ENCODE data around the gene ORAI2. TPM values are rescaled to one million over a fixed set of nuclear protein-coding genes. Genes with fewer than 3 reads are reported as not detected.

The ORAI2 gene
- total and polyA plus RNA-seq, 2 of the 13 experiments (the other 11 are each of a cell fraction or from before 2014, with no cell fraction given): 3.0 to 6.0 TPM

- H4K20me1 ChIP-seq (ENCODE audit: insufficient read depth, low read length): 0 out of 2 replicates have a peak, but pooled peaks cover 6% of the 10 kb centered on the region
Observed at GRCh38 chr7:102403563-102403962, 29.8 kb upstream of the ORAI2 start.

GRCh38 chr7:102404005-102404861 lies 29.1 kb upstream of the ORAI2 start:
- FAIRE-seq (peak; percentile 76), ATAC-seq (peak; percentile 95), DNase-seq (ENCODE audit: low spot score) (peak; percentile 64)
- Histone ChIP-seq H3K79me2 (ENCODE audit: insufficient read depth, low read length) (no peaks in the 10 kb centered on the region), H3K9ac (ENCODE audit: insufficient read depth, low read depth, low read length) (no peak overlapping the region), H3K9me3 (ENCODE audit: low read length) (no peaks in the 10 kb centered on the region), H3K4me3 (replicated peaks in 1 of 3; ENCODE audit: insufficient read depth in 1 of 3, low read depth in 2 of 3, low read length in 3 of 3) (no peak overlapping the region), H3K36me3 (replicated peaks in 1 of 2; ENCODE audit: control insufficient read depth in 1 of 2, insufficient read depth in 2 of 2, low read length in 2 of 2) (peaks cover 28 to 79% of the 10 kb centered on the region in 2 experiments), H2AFZ (ENCODE audit: low read length) (no peak overlapping the region), H3K27me3 (ENCODE audit: control insufficient read depth in 1 of 2, insufficient read depth in 2 of 2, low read length in 2 of 2) (no peaks in the 10 kb centered on the region), H3K27ac (ENCODE audit: extremely low read length, insufficient read depth, low read length) (peak overlapping the region; percentile 60), H3K4me1 (ENCODE audit: insufficient read depth, low read length) (peaks cover 14% of the 10 kb centered on the region; the same call in 1 of the 2 replicates), H4K20me1 (ENCODE audit: insufficient read depth, low read length) (0 out of 2 replicates have a peak, but pooled peaks cover 6% of the 10 kb centered on the region), H3K4me2 (ENCODE audit: low read depth, low read length) (no peak overlapping the region)
- BruUV-seq (replicated peaks): no TSS peak
- 78% methylated on average over 15 of the region's 15 CpGs for WGBS (ENCODE audit: low lambda C conversion rate)
- in situ Hi-C loops (cut with HindIII; ENCODE audit: extremely low pct_ligation_motif_present, low pct_unique_long_range_greater_than_20kb) (no loop called here), intact Hi-C loops (cut with micrococcal nuclease; ENCODE audit: unreplicated experiment) (loop anchor here (1.0 kb wide), 1 partner anchor 47 kb away; no protein-coding TSS in a partner anchor)
- TF ChIP-seq THAP11 (CRISPR knock-in tag; IDR thresholded peaks at IDR 0.05): peak; percentile 55
- TF ChIP-seq SKI (IDR thresholded peaks at IDR 0.05; ENCODE audit: partially characterized antibody): peak; percentile 45
- no peak for TF ChIP-seq CREM (IDR thresholded peaks at IDR 0.05)
- no peak for TF ChIP-seq CREM (CRISPR knock-in tag; IDR thresholded peaks at IDR 0.05)
- TF ChIP-seq, protein P1, sequence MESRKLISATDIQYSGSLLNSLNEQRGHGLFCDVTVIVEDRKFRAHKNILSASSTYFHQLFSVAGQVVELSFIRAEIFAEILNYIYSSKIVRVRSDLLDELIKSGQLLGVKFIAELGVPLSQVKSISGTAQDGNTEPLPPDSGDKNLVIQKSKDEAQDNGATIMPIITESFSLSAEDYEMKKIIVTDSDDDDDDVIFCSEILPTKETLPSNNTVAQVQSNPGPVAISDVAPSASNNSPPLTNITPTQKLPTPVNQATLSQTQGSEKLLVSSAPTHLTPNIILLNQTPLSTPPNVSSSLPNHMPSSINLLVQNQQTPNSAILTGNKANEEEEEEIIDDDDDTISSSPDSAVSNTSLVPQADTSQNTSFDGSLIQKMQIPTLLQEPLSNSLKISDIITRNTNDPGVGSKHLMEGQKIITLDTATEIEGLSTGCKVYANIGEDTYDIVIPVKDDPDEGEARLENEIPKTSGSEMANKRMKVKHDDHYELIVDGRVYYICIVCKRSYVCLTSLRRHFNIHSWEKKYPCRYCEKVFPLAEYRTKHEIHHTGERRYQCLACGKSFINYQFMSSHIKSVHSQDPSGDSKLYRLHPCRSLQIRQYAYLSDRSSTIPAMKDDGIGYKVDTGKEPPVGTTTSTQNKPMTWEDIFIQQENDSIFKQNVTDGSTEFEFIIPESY (CRISPR knock-in tag; IDR thresholded peaks at IDR 0.05): peak; percentile 94
- TF ChIP-seq RAD21 (CRISPR knock-in tag; IDR thresholded peaks at IDR 0.05): peak; percentile 48
- TF ChIP-seq STAG1 (CRISPR knock-in tag; IDR thresholded peaks at IDR 0.05): peak; percentile 52
- TF ChIP-seq SMC3 (IDR thresholded peaks at IDR 0.05; ENCODE audit: low read length): peak; percentile 25; the same call in 1 of the 2 replicates
- TF ChIP-seq CTCF (CRISPR knock-in tag; IDR thresholded peaks at IDR 0.05): peak; percentile 80
- TF ChIP-seq ZNF530 (CRISPR knock-in tag; IDR thresholded peaks at IDR 0.05; ENCODE audit: low read depth): no peak
- CTCF ChIA-PET (ENCODE audit: low intra/inter-chr PET ratio, low total read pairs): interaction anchor here (1.1 kb wide), 1 partner anchor 46 kb away, joined by 4 read pairs; no protein-coding TSS in a partner anchor
- POLR2A ChIA-PET: no interaction called here

More at GRCh38 chr7:102403563-102403962, 29.8 kb upstream of the ORAI2 start:
- H3K9ac ChIP-seq (ENCODE audit: insufficient read depth, low read depth, low read length): no peak overlapping the region
- FAIRE-seq (no peak), DNase-seq (ENCODE audit: low spot score) (no peak), ATAC-seq (no peak)
- ChIA-PET POLR2A (no interaction called here), CTCF (ENCODE audit: low intra/inter-chr PET ratio, low total read pairs) (no interaction called here)
- H3K9me3 ChIP-seq (ENCODE audit: low read length): no peaks in the 10 kb centered on the region
- no peak overlapping the region for H3K4me2 ChIP-seq (ENCODE audit: low read depth, low read length)
- TF ChIP-seq ZNF629 (CRISPR knock-in tag; conservative IDR thresholded peaks at IDR 0.05) (peak; percentile 68), ZMAT3 (CRISPR knock-in tag; conservative IDR thresholded peaks at IDR 0.05) (no peak), ZNF749 (CRISPR knock-in tag; IDR thresholded peaks at IDR 0.05; ENCODE audit: borderline replicate concordance) (no peak), RBFOX2 (IDR thresholded peaks at IDR 0.05; ENCODE audit: low read depth, low read length) (no peak), KDM1A (CRISPR knock-in tag; IDR thresholded peaks at IDR 0.05) (no peak), NRL (CRISPR knock-in tag; IDR thresholded peaks at IDR 0.05; ENCODE audit: borderline replicate concordance) (no peak)
- BruUV-seq (replicated peaks): no TSS peak
- no peaks in the 10 kb centered on the region for H3K79me2 ChIP-seq (ENCODE audit: insufficient read depth, low read length)
- no peak overlapping the region for H2AFZ ChIP-seq (ENCODE audit: low read length)
- intact Hi-C loops (cut with micrococcal nuclease; ENCODE audit: unreplicated experiment) (no loop called here), in situ Hi-C loops (cut with HindIII; ENCODE audit: extremely low pct_ligation_motif_present, low pct_unique_long_range_greater_than_20kb) (no loop called here)
- H3K4me3 ChIP-seq (replicated peaks in 1 of 3; ENCODE audit: insufficient read depth in 1 of 3, low read depth in 2 of 3, low read length in 3 of 3): no peak overlapping the region
- peaks cover 14% of the 10 kb centered on the region; the same call in 1 of the 2 replicates for H3K4me1 ChIP-seq (ENCODE audit: insufficient read depth, low read length)
- 100% methylated on average over 3 of the region's 3 CpGs for WGBS (ENCODE audit: low lambda C conversion rate)
- no peaks in the 10 kb centered on the region for H3K27me3 ChIP-seq (ENCODE audit: control insufficient read depth in 1 of 2, insufficient read depth in 2 of 2, low read length in 2 of 2)
- H3K27ac ChIP-seq (ENCODE audit: extremely low read length, insufficient read depth, low read length): peak overlapping the region; percentile 39
- peaks cover 28 to 79% of the 10 kb centered on the region in 2 experiments for H3K36me3 ChIP-seq (replicated peaks in 1 of 2; ENCODE audit: control insufficient read depth in 1 of 2, insufficient read depth in 2 of 2, low read length in 2 of 2)

All from HepG2 (cell line).